Skin epidermis (tissue), 12 donors: ENCODE results near the gene TSPYL2.
A peak's percentile ranks its signal among the peaks of the same experiment; 100 is the strongest.

Experiments used
- H3K27ac ChIP-seq, 21 experiments: fragments of 200-600 bp; sonication (generic) in 11 of 21; one replicate each; pipeline ENCODE4 v1.5.0; 2020; ENCODE audit warnings: mild to moderate bottlenecking in 3 of 21, inconsistent platforms in 2 of 21, moderate library complexity in 2 of 21
- H3K4me3 ChIP-seq, 7 experiments: fragments of 200-600 bp; sonication (generic) in 2 of 7; one replicate each; pipeline ENCODE4 v1.5.0; 2020; ENCODE audit warnings: inconsistent platforms in 2 of 7, mild to moderate bottlenecking in 2 of 7, moderate library complexity in 1 of 7

Gene TSPYL2

DNA sequence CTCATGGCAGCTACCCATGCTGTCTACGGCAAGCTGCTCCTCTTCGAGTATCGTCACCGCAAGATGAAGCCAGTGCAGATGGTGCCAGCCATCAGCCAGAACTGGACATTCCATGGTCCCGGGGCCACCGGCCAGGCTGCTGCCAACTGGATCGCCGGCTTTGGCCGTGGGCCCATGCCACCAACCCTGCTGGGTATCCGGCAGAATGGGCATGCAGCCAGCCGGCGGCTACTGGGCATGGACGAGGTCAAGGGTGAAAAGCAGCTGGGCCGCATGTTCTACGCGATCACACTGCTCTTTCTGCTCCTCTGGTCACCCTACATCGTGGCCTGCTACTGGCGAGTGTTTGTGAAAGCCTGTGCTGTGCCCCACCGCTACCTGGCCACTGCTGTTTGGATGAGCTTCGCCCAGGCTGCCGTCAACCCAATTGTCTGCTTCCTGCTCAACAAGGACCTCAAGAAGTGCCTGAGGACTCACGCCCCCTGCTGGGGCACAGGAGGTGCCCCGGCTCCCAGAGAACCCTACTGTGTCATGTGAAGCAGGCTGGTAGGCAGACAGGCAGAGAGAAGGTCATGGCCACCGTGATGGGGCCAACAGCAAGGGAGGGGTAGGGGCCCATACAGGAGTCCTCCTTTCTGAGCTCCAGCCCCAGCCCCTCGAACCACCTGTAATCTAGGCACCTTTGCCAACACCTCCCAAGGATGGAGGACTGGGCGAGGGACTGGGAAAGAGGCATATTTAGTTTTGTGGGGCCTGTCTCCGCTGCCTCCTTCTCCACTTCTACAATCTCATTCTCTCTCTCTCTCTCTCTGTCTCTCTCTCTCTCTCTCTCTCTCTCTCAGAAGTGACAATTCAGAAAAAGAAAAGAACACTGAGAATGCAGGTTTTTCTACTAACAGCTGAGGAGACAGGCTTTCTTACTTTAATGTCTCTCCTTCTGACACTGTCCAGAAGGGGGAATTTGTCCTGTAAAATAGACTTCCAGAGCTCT, 4.7 kb upstream of the TSPYL2 start:
- no peak overlapping the region for H3K4me3 ChIP-seq
- H3K27ac ChIP-seq, result no peak overlapping the region

DNA sequence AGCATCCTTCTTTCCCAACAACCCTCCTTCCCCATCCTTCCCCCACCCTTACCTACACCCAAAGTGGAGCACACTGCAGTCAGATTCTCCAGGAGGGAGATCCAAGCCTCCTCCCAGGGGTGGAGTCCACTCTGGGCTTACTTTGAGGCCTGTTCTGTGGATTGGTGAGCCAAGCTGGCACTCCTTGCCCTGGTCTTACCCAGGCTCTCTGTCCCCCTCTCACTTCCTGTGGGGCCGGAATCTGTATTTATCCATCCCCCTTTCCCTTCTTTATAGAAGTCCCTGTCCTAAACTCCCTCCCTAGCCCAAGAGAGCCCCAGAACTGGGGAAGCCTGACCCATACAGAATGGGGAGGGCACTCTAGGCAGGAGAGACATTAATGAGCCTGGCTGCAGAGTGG, 3.2 kb upstream of the TSPYL2 start:
- peak overlapping the region in 1 of 21 experiments; percentile 44 for H3K27ac ChIP-seq

DNA sequence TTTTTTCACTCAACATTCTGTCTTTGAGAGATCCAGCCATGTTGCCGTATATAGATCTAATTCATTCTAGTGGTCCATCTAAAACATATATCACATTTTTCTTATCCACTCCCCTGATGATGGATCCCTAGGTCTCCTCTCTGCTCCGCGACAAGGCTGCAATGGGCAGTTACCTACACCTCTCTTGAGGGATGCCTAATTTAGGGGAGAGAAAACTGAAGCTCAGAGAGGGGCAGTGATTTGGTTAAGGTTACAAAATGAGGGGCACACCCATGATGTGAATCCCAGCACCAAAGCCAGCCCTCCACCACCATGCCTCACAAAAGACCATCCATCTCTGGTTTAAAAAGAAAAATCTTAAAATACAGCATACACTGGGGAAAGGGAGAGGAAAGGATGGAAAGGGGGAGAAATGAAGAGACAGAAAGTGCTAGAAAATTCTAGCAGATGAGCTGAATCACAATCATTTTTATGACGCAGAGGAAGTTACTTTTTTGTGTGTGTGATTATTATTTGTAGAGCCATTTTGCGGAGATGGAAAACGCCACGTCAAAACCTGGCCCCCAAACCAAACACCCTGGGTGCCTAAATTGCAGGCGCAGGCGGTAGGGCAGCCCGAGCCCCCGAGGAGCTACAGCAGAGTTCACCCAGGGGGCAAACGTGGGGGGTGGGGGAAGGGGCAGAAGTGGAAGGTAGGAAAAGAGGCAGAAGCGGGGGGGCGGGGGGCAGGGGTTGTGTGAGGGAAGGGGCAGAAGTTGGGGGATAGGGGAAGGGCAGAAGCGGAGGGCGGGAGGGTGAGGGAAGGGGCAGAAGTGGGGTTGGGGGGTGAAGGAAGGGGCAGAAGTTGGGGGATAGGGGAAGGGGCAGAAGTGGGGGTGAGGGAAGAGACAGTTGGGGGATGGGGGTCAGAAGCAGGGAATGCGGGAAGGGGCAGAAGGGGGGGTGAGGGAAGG, 1.3 kb upstream of the TSPYL2 start:
- Histone ChIP-seq H3K4me3 (peak overlapping the region in 6 of 7 experiments; percentile 58 to 79 (median 64)), H3K27ac (peak overlapping the region in 18 of 21 experiments; percentile 57 to 88 (median 72))

More for the DNA sequence above, 3.2 kb upstream of the TSPYL2 start:
- no peak overlapping the region for H3K4me3 ChIP-seq

DNA sequence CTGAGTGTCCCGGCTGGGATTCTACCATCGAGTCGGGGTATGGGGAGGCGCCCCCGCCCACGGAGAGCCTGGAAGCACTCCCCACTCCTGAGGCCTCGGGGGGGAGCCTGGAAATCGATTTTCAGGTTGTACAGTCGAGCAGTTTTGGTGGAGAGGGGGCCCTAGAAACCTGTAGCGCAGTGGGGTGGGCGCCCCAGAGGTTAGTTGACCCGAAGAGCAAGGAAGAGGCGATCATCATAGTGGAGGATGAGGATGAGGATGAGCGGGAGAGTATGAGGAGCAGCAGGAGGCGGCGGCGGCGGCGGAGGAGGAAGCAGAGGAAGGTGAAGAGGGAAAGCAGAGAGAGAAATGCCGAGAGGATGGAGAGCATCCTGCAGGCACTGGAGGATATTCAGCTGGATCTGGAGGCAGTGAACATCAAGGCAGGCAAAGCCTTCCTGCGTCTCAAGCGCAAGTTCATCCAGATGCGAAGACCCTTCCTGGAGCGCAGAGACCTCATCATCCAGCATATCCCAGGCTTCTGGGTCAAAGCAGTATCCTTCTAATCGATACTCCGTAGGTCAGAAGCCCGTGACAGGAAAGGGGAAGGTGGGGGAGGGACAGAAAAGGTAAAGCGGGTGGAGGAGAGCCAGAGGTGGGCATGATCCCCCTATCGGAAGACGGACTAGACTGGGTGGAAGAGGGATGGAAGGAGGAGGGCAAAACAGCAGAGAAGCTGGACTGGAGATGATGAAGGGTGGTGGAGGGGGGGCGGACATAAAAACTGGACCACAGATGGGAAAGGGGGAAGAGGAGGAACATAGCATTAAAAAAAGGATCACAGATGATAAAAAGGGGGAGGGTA, 828 bp downstream of the TSPYL2 start:
- peak overlapping the region; percentile 12 to 93 (median 81) for H3K27ac ChIP-seq
- H3K4me3 ChIP-seq, result peak overlapping the region; percentile 41 to 79 (median 62)

DNA sequence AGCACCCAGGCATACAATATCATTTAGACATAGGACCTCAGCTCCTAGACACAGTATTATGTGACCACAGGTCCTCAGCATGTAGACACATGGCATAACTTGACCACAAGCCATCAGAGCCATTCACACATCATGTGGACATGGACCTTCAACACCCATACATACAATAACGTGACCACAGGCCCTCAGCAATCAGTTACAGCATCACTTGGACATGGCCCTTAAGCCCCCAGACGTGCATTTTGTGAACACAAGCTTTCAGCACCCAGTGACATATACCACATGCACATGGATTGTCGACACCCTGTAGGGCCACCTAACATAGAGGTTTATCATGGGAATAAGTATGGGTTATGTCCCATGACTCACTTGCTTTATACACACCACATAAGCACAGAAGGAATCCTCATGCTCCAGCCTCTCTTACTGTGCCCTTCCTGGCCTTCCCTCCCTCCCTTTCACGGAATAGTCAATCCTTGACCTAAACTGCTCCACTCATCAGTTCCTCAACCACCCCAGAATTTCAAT, 1.9 kb downstream of the TSPYL2 start:
- H3K4me3 ChIP-seq, result no peak overlapping the region
- peak overlapping the region in 1 of 21 experiments; percentile 89 for H3K27ac ChIP-seq

DNA sequence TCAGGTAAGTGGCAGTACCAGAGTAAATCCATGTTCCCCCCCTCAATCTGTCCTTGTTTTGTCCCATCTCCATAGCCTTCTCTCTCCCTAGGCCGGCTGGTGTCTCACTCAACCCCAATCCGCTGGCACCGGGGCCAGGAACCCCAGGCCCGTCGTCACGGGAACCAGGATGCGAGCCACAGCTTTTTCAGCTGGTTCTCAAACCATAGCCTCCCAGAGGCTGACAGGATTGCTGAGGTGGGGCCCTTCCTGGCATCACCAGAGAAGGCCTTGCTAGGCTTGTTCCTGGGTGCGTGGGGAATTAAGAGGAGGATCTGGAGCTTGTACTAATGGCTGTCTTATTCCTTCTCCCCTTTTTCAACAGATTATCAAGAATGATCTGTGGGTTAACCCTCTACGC, 2.7 kb downstream of the TSPYL2 start:
- H3K4me3 ChIP-seq, result no peak overlapping the region
- peak overlapping the region in 1 of 21 experiments; percentile 12 for H3K27ac ChIP-seq

DNA sequence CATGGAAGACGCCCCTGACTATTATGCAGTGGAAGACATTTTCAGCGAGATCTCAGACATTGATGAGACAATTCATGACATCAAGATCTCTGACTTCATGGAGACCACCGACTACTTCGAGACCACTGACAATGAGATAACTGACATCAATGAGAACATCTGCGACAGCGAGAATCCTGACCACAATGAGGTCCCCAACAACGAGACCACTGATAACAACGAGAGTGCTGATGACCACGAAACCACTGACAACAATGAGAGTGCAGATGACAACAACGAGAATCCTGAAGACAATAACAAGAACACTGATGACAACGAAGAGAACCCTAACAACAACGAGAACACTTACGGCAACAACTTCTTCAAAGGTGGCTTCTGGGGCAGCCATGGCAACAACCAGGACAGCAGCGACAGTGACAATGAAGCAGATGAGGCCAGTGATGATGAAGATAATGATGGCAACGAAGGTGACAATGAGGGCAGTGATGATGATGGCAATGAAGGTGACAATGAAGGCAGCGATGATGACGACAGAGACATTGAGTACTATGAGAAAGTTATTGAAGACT, 3.6 kb downstream of the TSPYL2 start:
- H3K27ac ChIP-seq, result no peak overlapping the region
- H3K4me3 ChIP-seq, result no peak overlapping the region

DNA sequence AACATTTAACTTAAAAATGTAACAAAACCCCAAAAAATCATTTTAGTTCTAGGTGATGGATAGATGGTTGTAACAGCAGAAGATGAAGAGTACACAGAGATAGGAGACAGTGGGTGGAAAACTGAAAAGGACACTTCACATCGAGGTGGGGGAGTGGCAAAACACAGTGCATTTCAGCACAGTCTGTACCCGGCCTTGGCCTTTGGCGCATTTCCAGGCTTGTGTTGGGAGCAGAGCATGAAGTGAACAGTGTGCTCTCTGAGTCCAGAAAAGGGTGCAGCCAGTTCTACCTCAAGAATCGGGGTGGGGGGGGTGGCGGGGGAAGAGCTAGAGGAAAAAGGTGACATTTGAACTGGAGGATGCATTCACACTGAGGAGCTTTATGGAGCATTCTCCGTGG, 4.3 kb downstream of the TSPYL2 start:
- H3K27ac ChIP-seq, result no peak overlapping the region
- H3K4me3 ChIP-seq, result no peak overlapping the region

DNA sequence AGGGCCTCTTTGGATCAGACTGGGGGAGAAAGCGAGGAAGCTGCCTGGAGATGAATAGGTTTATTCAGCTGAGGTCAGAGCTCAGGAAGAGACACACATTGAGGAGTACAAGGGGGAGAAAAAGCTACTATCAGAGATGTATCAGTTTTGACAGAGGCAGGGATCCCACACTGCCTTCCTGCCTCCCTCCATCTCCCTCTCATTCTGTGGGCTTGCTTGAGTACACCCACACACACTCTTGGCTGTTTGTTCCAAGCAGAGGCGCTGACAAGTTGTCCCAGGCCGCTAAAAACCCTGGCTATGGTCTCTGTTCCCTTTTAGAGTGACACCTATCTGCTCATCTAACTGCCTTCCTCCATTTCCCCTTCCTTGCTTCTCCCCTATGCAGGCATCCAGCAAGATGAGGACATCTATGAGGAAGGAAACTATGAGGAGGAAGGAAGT, 5.2 kb downstream of the TSPYL2 start:
- Histone ChIP-seq H3K4me3 (no peak overlapping the region), H3K27ac (no peak overlapping the region)

DNA sequence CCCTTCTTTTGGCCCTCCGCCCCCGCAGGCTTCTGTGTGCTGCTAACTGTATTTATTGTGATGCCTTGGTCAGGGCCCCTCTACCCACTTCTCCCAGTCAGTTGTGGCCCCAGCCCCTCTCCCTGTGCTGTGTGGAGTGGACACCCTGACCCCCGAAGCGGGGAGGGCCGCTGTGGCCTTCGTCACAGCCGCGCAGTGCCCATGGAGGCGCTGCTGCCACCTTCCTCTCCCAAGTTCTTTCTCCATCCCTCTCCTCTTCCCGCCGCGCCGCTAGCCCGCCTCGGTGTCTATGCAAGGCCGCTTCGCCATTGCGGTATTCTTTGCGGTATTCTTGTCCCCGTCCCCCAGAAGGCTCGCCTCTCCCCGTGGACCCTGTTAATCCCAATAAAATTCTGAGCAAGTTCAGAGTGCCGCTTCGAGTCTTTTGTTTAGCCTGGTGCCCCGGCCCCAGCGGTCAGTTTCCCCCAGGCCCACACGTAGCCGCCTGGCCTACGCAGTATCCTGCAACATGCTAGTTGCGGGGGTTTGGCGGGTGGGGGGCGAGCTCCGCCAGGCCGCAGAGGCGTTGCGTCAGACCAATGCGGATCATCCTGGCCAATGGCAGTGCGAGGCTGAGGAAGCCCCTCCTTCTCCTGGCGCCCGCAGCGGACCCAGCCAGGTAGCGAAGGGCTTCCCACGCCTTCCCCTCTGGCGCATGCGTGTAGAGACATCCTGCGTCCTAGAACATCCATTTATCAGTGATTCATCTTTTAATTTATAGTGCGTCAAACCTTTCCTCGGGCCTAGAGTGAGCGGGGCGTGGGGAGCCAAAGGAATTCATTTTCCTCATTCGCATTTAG, 6.2 kb downstream of the TSPYL2 start:
- Histone ChIP-seq H3K4me3 (peak overlapping the region in 6 of 7 experiments; percentile 14 to 34 (median 25)), H3K27ac (peak overlapping the region in 17 of 21 experiments; percentile 26 to 86 (median 76))

DNA sequence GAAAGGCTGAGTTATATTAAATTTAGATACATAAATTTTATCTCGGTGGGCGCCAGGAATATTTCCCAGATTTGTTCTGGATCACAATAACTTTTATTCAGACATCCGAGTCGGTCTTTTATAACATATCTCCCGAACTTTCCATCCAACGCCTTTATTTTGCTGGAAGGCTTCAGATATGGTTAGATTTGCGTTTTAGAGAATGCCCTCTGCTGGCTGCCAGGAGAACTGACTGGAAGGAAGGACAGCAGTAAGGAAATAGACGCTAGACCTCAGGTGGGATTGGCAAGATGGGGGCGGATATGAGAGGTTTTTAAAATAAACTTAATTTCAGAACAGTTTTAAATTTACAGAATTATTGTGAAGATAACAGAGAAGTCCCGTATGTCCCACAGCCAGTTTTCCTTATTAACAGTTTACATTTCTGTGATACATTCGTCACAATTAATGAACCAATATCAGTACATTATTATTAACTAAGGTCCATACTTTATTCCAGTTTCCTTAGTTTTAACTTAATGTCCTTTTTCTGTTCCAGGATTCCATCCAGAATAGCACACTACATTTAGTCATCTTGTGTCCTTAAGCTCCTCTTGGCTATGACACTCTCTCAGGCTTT, 7.2 kb downstream of the TSPYL2 start:
- peak overlapping the region; percentile 3 to 34 (median 24) for H3K4me3 ChIP-seq

DNA sequence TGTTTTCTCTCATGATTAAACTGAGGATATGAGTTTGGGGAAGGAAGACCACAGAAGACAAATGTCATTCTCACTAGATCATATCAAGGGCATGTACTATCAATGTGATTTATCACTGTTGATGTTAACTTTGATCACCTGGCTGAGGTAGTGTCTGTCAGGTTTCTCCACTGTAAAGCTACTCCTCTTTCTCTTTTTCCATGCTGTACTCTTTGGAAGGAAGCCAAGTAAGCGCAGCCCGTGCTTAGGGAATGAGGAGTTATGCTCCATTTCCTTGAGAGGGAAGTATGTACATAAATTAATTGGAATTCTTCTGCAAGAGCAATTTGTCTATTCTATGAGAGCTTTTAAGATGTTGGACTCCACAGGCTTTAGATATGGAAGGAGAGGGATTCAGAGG, 7.8 kb downstream of the TSPYL2 start:
- Histone ChIP-seq H3K4me3 (no peak overlapping the region), H3K27ac (no peak overlapping the region)

More for the DNA sequence above, 7.2 kb downstream of the TSPYL2 start:
- peak overlapping the region in 16 of 21 experiments; percentile 62 to 86 (median 76) for H3K27ac ChIP-seq

DNA sequence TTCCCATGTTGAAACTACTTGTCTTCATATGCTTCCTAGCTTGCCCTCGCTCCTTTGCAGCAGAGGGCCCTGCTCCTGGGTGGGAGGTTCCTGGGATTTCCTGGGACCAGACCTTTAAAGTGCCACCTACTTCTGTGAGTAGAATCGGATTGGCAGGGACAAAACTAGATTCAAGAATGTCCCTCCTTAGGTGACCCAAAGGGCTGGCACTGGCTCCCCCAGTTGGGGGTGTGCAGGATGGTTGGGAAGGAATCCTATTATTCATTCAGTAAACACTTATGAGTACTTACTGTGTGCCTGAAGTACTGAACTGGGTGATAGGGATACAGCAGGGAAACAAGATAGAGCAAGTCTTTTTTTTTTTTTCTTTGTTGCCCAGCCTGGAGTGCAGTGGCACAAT, 9.2 kb downstream of the TSPYL2 start:
- no peak overlapping the region for H3K27ac ChIP-seq
- H3K4me3 ChIP-seq, result no peak overlapping the region

DNA sequence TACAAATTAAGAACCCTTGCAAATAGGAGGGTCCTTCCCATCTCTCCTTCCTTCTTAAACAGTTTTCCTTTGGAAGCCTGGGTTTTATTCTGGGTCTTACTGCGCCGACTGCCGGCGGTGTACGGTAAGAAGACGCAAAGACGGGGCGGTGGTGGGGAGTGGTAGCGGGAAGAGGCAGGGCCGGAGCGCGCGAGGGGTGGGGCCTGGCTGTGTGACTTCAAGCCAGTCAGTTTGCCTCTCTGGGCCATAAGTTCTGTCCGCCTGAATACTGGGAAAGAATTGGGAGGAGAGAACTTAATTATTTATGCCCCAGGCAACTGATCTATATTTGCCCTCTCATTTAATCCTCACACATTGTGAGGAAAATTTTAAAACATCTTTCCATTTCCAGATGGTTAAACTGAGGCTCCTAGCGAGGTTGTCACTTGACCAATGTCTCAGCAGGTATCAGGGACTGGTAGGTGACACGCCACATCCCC, 11.0 kb downstream of the TSPYL2 start:
- Histone ChIP-seq H3K4me3 (peak overlapping the region; percentile 52 to 67 (median 60)), H3K27ac (peak overlapping the region in 18 of 21 experiments; percentile 40 to 87 (median 72))

DNA sequence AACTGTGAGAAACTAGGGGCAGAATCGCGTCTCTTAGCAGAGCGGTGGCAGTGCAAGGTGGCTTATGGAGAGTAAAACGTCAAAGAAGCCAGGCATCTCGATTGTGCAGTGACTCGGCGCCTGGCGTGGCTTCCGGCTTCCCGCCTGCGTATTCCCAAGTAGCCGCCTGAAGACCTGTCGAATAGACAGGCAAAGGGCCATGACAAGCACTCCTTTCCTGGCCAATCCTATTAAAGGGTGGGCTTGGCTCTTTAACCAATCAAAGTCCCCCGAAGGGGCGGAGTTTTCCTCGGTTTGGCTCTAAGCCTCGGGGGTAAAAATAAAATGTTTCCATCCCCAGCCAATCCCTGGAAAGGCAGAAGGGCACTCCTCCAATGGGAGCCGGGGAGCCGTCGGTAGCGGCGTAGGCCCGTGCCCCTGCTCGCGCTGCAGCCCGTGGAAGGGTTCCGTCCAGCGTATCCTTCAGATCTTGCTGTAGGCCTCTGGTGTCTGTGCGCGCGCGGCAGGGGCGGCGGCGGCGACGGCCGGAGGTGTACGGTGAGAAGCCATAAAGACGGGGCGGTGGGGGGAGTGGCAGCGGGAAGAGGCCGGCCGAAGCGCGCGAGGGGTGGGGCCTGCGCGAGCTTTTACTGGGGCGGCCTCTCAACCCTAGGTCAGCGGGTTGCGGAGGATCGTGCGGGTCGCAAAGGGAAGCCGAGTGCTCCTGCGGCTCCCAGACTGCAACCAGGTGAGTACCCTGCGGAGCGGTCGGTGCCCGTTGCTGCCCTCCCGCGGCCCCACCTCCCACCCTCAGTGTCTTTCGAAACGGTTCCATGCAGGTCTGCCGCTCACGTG, 11.8 kb downstream of the TSPYL2 start, which contains the start of gene KANTR:
KANTR (plus strand) TSS at position 395 of the 834 bp plus-strand sequence. CDS start 30,131 bp downstream, outside the sequence.
- peak within 1 kb of the TSS; percentile 6 to 87 (median 76) for H3K27ac ChIP-seq
- peak within 1 kb of the TSS; percentile 52 to 67 (median 60) for H3K4me3 ChIP-seq

DNA sequence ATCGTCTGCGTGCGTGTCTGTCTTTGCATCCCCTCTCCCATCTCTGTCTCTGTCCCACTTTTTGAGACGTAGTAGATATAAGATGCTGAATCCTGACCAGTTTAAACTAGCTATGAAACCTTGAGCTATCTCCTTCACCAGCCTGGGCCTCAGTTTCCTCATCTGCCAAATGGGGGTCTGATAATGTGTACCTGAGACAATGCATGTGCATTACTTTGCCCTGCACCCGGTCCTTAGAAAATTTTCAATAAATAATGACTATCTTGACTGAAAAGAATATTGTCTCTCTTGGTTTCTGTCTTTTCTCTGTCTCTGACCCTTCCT, 12.4 kb downstream of the TSPYL2 start:
- Histone ChIP-seq H3K27ac (peak overlapping the region in 20 of 21 experiments; percentile 24 to 87 (median 76)), H3K4me3 (peak overlapping the region; percentile 52 to 67 (median 60))
